Activated CD4-positive, alpha-beta T cell treated with anti-CD3 and anti-CD28 coated beads, Interleukin-2, amount 50 U/mL, for 4 hours (primary cell): Measurements from ENCODE around the gene KIF17.
"Not testable (repeated sequence)": the region's sequence is repeated elsewhere in the genome, so short reads cannot be mapped to it uniquely, and the experiment has no call there.

ENCODE experiments used
- DNase-seq, 2 experiments: peaks; one replicate each; pipeline ENCODE4 v3.0.0-alpha.2; 2020

Gene KIF17

DNA sequence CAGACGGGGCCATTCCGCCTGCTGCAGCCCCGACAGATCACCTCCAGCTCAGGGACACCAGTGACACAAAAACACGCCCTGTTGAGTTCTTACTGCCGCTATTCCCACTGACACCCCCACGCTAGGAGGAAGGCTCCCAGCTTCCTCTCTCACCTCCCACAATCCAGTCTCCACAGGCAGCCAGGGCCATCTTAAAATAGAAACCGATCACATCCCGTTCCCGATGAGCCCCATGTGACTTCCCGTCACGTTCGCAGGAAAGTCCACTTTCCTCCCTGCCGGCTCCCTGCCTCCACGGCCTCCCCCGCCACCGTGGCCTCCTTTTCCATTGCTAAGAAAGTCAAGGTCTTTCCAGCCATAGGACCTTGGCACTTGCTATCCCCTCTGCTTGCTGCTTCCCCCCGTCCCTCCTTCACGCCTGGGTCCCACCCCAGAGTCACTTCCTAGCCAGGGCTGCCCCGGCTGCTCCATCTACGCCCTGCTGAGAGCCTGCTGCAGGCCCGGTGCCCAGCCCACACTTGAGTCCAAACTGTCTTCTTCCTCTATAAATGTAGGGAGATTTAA lies 32.6 kb downstream of the KIF17 start:
- DNase-seq, result no peak

DNA sequence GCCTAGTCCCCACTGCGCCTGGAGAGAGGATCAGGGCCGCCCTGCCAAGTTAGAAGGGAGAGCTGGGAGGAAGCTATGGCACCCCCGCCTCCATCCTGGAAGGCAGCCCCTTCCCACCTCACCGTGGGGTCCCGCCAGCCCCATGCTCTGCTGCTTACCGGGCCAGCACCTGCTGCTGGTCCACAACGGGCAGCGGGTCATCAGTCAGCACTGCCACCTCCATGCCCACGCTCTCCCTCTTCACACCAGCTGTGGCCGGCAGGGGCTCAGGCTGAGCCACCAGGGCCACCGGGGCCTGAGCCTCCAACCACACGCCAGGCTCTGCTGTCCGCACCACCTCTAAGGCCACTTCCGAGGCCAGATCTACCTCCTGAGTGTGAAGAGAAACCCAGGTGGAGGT lies 33.2 kb downstream of the KIF17 start:
- DNase-seq, result no peak

DNA sequence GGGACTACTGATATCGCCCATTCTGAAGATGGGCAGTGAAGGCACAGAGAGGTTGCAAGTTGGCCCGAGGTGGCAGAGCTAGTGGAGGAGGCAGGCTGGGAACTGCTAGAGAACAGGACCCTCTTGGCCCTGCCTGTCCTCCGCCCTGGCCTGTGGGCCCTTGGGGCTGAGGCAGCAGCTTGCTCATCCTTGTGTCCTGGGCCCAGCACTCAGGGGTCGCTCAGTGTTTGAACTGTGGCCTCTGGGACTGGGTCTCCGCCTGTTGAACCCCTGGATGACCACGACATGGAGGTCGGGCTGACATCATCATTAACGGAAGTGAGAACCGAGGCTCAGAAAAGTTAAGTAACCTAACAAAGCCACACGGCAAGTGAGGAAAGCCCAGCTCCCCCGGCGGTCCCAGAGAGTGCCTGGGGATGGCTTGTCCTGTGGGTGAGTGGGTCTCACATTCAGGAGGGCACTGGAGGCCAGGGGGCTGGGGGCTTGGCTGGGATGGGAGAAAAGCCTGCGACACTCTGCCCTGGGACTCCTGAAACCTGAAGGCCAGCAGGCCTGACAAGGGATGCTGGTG lies 33.7 kb downstream of the KIF17 start:
- DNase-seq, result no peak

DNA sequence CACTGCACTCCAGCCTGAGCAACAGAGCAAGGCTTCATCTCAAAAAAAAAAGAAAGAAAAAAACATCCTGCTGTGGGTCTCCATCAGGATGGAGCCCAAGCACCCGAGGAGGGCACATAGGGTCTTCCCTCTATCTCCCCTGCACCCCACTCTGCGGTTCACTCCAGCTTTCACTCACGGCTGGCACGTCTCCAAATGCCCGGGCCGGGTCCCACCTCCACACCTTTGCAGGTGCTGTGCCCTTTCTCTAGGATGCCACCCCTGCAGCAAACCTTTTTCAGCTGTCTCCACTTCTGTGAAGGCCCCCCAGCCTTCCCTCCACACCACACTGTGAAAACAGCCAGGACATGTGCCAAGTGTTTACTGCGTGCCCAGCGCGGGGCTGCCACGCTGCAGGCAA lies 34.2 kb downstream of the KIF17 start:
- DNase-seq, result no peak

DNA sequence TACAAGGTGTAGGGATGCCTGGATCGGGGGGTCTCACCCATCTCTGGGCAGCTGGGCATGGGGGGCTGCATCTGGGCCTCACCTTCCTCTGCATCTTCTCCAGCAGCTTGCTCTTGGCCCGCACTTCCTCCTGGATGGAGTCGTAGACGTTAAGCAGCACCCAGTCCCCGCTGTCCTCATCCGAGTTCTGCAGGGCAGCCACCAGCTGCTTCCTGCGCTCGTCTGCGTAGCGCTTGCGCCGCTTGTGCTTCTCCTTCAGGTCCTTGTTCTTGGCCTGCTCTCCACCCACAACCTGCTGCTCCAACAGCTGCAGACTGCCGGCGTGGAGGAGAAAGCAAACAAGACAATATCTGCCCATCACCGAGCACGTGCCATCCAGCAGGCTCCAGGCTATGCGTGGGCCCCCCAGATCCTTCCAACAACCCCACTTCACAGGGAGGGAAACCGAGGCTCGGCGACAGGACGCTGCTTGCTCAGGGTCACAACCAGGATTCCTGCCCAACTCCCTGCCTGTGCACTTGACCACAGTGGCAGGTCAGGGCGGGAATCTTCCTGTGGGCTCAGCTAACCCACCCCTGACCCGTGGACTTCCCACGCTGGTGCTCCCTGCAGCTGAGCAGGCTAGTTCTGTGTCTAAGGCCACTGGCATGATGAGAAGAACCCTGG lies 35.1 kb downstream of the KIF17 start:
- DNase-seq, result no peak

DNA sequence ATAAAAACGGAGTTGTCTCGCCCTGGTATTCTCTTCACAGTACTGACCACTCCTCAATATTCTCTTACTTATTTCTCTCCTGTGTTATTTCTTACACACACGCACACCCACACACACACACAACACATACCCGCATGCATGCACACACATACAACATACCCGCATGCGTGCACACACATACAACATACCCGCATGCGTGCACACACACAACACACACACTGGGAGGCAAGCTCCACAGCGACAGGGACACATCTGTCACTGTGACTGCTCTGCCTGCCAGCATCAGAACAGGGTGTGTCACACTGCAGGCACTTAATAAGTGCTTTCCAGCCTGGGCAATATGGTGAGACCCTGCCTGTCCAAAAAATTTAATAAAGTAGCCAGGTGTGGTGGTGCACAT lies 35.8 kb downstream of the KIF17 start:
- DNase-seq, result no peak

DNA sequence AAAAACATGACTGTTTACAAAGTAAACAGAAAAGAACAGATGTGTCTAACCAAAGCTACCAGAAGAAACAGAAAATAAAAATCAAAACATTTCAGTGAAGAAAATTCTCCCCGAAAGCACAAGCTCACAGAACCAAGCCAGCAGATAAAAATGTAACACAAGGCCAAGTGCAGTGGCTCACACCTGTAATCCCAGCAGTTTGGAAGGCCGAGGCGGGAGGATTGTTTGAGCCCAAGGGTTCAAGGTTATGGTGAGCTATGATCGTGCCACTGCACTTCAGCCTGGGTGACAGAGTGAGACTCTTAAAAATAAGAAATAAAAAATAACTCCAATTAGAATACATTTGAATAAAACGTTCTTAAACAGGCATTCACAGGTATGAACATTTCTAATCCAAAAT lies 37.5 kb downstream of the KIF17 start:
- DNase-seq, result no peak

DNA sequence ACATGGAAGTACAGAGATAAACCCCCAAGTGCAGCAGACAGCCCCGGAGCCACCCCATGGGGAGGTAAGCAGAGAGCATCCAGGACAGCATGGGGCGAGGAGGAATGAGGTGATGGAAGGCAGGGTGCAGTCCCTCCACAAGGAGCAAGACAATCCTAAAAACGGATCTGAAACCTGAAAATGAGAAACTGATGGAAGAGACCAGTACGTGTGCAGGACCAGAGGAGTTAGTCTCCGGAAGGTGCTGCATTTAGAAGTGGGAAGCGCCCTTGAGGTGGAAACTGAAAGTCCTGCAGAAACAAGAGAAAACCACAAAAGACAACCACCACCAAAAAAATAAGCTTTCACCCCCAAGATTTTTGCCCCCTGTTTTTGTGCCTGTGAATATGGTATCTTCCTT lies 39.2 kb downstream of the KIF17 start:
- no peak for DNase-seq

DNA sequence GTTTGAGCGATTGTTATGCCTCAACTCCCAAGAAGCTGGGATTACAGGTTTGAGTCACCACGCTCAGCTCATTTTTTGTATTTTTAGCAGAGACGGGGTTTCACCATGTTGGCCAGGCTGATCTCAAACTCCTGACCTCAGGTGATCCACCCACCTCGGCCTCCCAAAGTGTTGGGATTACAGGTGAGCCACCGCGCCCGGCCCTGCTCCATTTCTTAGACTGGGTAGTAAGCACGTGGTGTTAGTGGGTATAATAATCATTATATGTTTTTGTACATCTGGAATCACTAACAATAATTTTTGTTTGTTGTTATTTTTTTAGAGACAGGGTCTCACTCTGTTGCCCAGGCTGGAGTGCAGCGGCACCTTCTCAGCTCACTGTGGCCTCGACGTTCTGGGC lies 44.2 kb downstream of the KIF17 start:
- DNase-seq, result not testable (repeated sequence)

DNA sequence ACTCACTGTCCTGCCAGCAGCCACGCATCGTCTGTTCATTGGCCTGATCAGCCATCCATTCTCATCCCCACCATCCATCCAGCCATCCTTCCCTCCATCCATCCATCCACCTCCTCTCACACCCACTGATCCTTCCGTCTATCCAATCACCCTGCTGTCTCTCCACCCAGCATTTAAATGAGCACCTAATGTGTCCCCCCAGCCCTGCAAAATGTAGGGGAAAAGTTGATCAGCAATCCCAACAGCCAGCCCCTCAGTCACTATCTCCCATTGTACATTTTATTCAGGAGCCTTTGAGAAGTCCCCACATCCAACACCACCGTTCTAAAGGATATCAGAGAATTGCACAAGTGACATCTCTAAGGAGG lies 45.6 kb downstream of the KIF17 start:
- DNase-seq, result no peak

DNA sequence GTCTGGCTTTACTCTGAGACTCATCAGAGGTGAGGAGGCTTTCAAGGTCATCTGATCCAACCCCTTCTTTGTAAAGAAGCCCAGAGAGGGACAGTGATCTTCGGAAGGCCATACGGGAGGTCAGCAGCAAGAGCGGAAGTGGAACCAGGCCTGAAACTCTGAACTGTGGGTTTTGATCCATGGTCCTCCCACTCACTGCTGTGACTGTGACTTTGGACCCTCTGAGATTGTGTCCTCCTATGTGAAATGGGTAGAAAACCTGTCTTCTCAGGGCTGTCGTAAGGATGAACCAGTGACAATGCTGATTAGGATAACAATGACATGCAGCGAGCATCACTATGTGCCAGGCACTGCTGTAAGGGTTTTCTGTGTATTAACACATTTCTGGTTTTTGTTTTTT lies 46.9 kb downstream of the KIF17 start:
- DNase-seq, result no peak

DNA sequence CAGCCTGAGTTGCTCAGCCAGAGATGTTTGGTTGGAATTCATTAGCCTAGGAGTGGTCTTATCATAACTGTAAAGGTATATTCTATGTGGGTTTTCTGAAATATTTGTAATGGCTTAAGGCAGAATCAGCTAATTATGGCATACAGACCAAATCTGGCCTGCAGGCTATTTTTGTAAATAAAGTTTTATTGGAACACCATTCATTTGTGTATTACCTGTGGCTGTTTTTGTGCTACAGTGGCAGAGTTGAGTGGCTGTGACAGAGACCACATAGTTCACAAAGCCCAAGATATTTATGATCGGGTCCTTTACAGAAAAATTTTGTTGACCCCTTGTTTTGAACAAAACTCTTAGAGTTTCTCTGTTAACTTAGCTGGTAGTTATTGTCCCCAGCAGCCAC lies 49.2 kb downstream of the KIF17 start:
- no peak for DNase-seq

DNA sequence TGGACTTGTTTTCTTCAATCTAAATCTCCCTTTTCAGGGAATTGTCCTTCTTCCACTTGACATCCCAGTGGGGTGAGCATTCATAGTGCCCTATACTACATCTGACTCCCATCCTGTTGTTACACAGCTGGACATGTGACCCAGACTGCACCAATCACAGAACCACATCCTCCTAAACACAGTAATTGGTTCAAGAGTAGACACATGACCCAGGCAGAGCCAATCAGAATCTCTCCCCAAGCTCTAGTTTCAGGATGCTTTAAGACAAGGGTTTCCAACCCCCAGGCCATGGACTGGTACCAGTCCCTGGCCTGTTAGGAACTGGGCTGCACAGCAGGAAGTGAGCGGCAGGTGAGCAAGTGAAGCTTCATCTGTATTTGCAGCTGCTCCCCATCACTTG lies 51.0 kb downstream of the KIF17 start:
- DNase-seq, result no peak

DNA sequence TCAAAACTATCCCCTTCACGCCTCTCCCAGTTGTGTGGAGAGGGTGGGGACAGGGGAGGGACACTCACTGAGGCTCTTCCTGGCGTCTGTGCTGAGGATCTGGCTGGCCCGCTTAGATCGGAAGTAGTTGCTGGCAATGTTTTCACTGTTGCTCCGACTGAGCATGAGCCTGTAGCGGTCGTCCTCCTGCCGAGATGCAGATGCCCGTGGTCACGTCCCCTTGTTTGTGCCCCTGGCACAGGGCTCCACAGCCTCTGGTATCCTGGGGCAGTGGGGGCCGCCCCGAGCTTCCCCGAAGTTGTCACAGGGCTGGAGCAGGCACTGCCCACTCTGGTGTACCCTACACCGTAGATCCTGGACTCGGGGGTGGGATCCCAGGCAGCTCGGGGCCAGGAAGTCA lies 51.7 kb downstream of the KIF17 start:
- no peak for DNase-seq

DNA sequence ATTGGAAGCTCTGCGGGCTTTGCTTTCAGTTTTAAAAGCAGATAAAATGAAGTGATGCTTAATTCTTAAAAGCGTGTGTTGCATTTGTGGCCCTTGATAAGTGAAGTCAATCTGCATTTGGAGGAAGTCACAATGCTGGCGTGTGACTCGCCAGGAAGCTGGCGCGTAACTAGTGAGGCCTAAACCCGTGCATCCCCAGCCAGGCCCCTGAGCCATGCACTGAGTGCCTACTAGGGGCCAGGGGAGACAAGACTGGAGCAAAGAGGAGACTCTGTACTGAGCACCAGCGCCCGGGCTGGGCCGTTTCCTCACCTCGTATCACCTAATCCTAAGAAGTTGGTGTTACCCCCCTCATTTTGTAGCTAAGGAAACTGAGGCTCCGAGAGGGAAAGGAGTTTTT lies 52.1 kb downstream of the KIF17 start:
- no peak for DNase-seq

DNA sequence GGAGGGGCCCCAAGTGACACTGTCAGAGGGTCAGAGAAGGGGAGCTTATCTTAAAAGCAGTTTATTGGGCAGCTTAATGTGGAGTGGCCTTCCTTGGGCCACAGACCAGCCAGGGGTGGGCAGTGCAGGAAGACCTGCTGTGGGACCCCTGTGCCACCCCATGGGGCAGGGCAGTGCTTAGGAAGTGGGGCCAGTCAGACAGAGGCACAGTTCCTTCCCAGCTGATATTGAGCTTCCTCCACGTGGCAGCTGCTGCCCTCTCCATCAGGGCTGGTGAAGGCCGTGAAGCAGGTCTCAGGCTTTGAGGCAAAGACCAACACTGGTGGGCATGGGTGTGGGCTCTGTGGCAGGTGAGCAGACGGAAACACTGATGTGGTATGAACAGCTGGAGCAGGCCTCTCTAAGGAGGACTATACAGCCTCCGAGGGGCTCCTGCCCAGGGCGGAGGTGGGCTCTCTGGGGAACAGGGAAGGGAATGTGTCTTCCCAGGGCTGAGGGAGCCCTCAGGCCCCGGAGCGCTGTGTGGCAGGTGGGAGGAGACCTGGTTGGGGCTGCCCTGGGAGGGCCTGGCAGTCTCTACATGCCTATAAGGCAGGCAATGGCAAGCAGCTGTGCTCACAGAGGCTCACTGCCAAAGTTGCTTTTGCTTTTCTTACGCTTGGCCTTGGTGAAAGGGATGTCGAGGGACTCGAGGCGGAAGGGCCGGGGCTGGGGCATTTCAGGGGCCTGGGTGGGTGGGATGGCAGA lies 53.7 kb downstream of the KIF17 start:
- no peak for DNase-seq

DNA sequence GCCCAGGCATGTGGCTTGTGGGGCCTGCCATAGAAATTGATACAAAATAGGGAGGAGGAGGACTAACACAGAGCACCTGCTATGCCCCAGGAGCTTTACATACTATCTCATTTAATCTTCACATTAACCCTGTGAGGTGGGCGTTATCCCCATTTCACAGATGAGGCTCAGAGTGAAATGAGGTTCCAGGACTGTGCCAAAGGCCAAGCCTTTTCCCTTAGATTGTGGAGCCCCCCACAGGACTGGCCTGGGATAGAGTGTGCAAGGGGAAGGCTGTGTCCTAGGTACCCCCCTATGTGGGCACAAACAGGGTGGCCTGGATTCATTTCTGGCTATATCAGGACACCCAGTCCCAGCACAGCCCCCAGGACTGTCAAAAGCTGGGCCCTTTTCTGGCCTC lies 54.4 kb downstream of the KIF17 start:
- no peak for DNase-seq

DNA sequence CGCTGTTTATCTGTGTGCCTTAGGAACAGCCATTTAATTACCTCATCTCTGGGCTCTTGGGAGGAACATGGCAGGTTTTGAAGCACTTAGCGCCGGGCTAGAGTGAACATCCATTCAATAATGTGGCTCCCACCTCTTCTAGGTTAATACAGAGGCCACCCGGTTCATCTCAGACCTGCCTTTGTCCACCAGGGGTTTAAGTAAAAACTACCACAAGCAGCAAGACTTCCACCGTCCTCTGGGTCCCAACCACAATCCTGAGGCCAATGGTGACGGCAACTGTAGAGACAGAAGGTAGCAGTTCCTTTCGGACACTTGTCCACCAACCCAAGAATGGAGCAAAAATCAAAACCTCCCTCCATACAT lies 55.7 kb downstream of the KIF17 start:
- DNase-seq, result no peak

DNA sequence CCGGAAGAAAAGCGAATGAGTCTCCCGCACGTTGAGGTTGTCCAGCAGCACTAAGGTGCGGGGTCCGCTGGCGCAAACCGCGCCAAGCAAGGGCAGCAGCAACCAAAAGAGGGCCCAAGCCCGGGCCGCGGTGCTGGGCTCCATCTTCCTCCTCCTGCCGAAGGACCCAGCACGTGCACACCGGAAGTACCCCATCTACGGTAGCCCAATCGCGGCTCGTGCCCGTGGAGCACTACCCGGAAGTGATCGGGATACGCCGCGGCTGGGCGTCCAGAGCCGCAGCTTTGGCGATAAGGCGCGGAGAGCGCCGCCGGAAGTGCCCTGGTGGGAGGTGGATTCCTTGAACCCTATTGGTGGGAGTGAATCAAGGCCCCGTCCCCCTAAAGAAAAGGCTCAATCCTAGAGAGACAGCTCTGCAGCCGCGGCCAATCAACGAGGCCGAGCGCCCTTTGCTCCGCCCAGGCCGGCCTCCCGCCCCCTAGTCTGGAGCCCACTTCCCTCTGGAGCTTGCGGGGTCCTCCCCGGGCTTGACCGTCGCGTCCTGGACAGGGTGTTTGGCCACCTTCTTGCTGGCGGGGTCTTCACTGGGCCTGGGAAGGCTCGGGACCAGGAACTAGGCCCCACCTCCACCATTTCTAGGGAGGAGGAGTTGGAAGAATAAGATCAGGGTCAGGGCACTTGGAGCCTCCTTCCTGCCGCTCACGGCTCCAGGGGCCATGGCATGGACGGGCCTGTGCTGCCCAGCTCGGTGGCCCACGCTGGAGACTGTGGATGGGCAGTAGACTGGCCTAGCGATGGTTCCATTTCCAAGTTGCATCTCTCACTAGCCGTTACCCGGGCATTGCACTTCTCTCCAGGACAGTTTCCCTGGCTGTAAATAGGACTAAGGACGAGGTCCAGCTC lies 56.3 kb downstream of the KIF17 start, which contains the start of gene DDOST:
TSS of gene DDOST (minus strand) at position 163 of the 903 bp plus-strand sequence. CDS start at position 144, 19 bp downstream.
- DNase-seq, result peak; percentile 89 to 92

DNA sequence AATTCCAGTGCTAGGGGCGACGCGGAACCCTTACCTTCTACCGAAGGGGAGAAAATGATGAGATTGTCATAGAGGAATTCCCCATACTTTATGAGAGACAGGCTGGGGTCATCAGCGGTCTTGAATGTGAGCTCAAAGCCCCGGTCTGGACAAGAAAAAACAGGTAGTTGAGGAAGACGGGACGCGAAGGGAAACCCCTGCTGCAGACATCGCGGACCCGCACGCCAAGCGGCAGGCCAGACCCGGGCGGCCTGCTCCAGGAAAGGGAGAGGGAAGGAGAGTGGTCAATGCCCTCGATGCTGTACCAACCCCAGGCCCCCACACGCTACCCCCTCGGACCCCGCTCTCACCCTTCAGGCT lies 57.0 kb downstream of the KIF17 start:
- no peak for DNase-seq

DNA sequence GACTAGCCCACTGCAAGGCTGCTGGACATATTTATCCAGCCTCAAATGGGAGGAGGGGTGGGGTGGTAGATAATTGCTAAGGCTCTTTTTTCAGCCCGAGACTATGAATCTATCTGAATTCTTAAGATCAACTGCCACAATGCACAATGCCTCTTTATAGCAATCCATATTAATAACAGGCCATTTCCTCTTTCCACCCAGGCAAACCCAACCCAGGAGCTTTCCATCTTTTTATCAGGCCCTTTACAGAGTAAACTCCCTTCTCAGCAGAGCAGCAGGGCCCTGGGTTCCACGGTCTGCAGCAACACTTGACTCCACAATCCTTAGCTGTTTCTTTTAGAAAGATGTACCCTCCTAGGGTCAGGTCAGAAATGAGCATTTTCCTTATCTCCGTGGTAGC lies 57.4 kb downstream of the KIF17 start:
- no peak for DNase-seq

DNA sequence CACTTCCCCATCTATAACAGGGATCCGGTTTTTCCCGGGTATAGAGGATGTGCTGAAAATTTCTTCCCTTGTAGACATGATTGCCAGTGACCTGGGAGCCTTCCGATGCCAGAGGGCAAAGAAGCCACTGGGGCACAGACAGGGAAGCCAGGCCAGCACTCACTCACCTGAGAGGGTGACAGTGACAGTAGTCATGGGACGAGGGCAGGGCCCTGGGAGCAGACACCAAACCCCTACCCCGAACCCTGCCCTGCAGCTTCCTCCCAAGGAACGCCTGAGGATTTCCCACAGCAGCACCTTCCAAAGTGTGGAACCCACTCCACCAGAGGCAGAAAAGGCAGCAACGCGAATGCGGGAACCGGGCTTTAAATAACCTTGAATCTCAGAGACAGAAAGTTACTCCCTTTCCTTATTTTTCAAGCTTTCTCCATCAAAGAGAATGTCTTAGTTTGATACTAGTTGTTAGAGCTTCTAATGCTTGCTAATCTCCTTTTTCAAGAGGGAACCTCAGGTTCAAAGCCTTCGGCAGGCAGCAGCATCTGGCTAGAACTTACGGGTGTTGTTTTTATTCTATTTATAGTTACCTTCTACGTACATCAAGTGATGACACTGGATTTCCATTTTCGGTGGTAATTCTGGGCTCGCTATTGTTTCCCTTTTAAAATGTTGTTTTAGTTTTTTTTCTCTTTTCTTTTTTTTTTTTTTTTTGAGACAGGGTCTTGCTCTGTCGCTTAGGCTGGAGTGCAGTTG lies 59.5 kb downstream of the KIF17 start:
- DNase-seq, result no peak
